Psoas muscle (tissue), 8 donors: ENCODE measurements around the gene UBE4A. TPM values are rescaled to one million over a fixed set of nuclear protein-coding genes. Genes with fewer than 3 reads are reported as not detected.

Source experiments
- ATAC-seq, 4 donors: fragments of 200-7000 bp; cut with Tn5 transposase; one replicate each; pipeline ENCODE4 v1.9.1; 2020; ENCODE audit warnings: moderate library complexity in 3 of 4, mild to moderate bottlenecking in 2 of 4
- DNase-seq, 2 donors: peaks; one replicate each; pipeline ENCODE4 v3.0.0-alpha.2; 2020
- H3K27ac ChIP-seq: fragments of 200-600 bp; one replicate; pipeline ENCODE4 v1.8.0; 2022
- H3K27me3 ChIP-seq, 3 donors: fragments of 200-600 bp in 1 of 3; one replicate each; pipeline versions ENCODE4 v1.6.1 to v1.8.0; 2013 to 2022; ENCODE audit warnings: low read length in 2 of 3, mild to moderate bottlenecking in 2 of 3, moderate library complexity in 1 of 3; ENCODE audit not compliant: insufficient read depth in 3 of 3
- H3K36me3 ChIP-seq, 2 donors: fragments of 200-600 bp in 1 of 2; one replicate each; pipeline versions ENCODE4 v1.6.1 to v1.8.0; 2013 to 2022; ENCODE audit warnings: low read depth in 1 of 2, mild to moderate bottlenecking in 1 of 2, moderate library complexity in 1 of 2; ENCODE audit not compliant: insufficient read depth in 1 of 2
- H3K4me1 ChIP-seq: fragments of 200-600 bp; one replicate; pipeline ENCODE4 v1.8.0; 2022
- H3K4me3 ChIP-seq: fragments of 200-600 bp; one replicate; pipeline ENCODE4 v1.8.0; 2022; ENCODE audit warnings: mild to moderate bottlenecking
- H3K9me3 ChIP-seq: fragments of 200-600 bp; one replicate; pipeline ENCODE4 v1.8.0; 2022
- WGBS, 3 donors: extraction: QIAGEN DNeasy Blood & Tissue Kit; methylation state at CpG; one replicate each; pipeline versions ENCODE4 v1.1.6 to v1.1.7; 2013; 5-methylcytosine and 5-hydroxymethylcytosine counted together
- intact Hi-C, 2 donors: fragments of 100-400 bp; cut with DNase I; formaldehyde crosslinking; loops; one replicate each; pipeline versions ENCODE4 v1.11.0 to v1.14.2; 2022
- polyA plus RNA-seq, 3 donors: library from polyadenylated mRNA; stranded (reverse); fragments of 200-250 nt; gene quantifications; one replicate each; pipeline ENCODE4 v1.2.3, GENCODE V29; 2013
- total RNA-seq, 4 donors: library from RNA; stranded (reverse); fragmentation: NEBNext Ultra II Directional in 2 of 4; extraction: Animal tissue kit (Norgen Biotek cat#: 25700) in 2 of 4; gene quantifications; one replicate each; pipeline versions ENCODE4 v1.2.1 to v1.2.4, GENCODE V29; 2021 to 2023
- TF ChIP-seq, protein P1 (sequence below): fragments of 200-600 bp; IDR thresholded peaks from one replicate; pipeline ENCODE4 v1.8.0; 2022; ENCODE audit warnings: antibody characterized with exemption
- donor health status: healthy with polysubstance abuse.
- donor health status: DM: no; HTN: no; CAD: no; lungs with moderate emphysema.
- donor health status: Bipolar disorder and iron deficiency.
- donor health status: healthy.
- donor health status: DM: yes; HTN: yes; CAD: no.
- donor health status: DM: no; HTN: no; CAD: no.
- donor health status: DM: no; HTN: no; CAD: no.
- donor health status: DM: yes; HTN: yes; CAD: no.

The UBE4A gene
- total and polyA plus RNA-seq, 7 donors, result 15.0 to 42.3 (median 31.0) TPM

DNA sequence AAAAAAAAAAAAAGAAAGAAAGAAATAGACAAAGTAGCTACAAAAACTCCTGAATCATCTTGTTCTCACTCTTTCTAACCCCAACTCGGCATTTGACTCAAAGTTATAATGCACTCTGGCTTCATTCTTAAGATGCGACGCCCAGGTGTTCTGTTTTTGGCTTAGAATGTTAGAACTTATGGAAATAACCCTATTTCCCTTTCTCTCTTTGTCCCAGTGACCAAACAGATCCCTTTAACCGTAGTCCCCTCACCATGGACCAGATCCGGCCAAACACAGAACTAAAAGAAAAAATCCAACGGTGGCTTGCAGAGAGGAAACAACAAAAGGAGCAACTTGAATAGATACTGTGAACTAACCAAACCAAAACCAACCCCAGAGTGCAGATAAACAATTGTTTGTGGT is 36.7 kb downstream of the UBE4A start:
- Histone ChIP-seq H3K27ac (no peak overlapping the region), H3K4me3 (no peak overlapping the region), H3K9me3 (no peaks in the 10 kb centered on the region), H3K36me3 (peaks cover 3 to 76% of the 10 kb centered on the region in 2 donors), H3K4me1 (no peaks in the 10 kb centered on the region), H3K27me3 (no peaks in the 10 kb centered on the region)
- ATAC-seq (no peak), DNase-seq (no peak)
- intact Hi-C loops, result no loop called here
- WGBS, 3 donors, result 89 to 95% (median 94%) methylated on average over 6 of the region's 6 CpGs
- TF ChIP-seq, protein P1, sequence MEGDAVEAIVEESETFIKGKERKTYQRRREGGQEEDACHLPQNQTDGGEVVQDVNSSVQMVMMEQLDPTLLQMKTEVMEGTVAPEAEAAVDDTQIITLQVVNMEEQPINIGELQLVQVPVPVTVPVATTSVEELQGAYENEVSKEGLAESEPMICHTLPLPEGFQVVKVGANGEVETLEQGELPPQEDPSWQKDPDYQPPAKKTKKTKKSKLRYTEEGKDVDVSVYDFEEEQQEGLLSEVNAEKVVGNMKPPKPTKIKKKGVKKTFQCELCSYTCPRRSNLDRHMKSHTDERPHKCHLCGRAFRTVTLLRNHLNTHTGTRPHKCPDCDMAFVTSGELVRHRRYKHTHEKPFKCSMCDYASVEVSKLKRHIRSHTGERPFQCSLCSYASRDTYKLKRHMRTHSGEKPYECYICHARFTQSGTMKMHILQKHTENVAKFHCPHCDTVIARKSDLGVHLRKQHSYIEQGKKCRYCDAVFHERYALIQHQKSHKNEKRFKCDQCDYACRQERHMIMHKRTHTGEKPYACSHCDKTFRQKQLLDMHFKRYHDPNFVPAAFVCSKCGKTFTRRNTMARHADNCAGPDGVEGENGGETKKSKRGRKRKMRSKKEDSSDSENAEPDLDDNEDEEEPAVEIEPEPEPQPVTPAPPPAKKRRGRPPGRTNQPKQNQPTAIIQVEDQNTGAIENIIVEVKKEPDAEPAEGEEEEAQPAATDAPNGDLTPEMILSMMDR, result no peak

DNA sequence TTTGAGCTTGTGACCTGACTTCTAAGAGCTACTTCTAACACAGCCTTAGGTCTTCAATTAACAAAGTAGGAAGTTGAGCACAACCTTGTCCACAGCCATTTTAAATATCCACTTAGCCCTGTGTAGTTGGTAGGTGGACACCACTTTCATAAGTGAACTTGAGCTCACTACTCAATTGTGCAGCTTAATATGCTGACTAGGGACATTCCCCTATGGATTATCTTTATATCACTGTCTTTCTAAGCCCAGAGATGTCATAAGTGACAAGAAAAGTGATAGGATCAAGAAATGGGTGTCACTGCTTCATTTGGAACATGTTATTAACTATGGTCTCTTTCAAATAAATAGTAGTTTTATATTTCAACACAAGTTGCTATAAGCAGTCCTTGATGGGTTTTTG is 38.0 kb downstream of the UBE4A start:
- H3K27ac ChIP-seq, result no peak overlapping the region
- peaks cover under 1% of the 10 kb centered on the region for H3K4me1 ChIP-seq
- no peak for ATAC-seq
- no peak overlapping the region for H3K4me3 ChIP-seq
- TF ChIP-seq, protein P1, result no peak
- intact Hi-C loops, result no loop called here
- DNase-seq, result no peak
- H3K9me3 ChIP-seq, result no peaks in the 10 kb centered on the region
- peaks cover 3 to 62% of the 10 kb centered on the region in 2 donors for H3K36me3 ChIP-seq
- H3K27me3 ChIP-seq, result no peaks in the 10 kb centered on the region

DNA sequence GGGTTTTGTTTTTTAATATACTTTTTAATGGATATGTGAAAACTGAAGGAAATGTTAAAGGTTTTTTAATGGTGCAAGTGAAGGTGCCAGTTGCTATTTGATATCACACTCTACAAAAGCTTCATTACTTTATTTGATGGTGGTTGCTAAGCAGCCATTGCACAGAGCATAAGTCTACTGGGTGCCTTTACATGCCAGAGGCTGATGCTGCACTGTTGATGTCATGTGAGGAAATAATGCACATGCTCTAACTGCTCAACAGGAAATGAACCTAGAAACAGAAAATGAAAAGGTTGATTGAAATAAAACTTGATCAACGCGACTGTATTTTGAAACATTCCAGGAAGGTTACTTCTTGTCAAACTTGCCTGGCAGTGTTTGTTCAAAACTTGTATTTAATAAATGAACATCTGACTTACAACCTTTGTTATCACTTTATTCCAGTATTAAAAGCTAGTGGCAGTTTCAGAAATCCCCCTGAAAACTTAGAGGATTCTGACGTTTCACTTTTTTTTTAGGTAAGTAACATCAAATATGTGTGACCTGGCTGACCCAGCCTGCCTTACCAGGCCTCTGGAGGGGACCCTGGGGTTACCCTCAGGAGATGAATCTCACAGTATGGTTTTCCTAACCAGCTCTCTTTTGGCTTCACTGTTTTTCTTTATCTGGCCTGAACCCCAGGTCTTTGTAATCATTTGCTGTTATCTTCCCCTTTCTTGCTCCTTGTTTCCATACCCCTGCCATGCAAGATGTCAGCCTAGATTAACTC is 39.6 kb downstream of the UBE4A start:
- ATAC-seq, result no peak

DNA sequence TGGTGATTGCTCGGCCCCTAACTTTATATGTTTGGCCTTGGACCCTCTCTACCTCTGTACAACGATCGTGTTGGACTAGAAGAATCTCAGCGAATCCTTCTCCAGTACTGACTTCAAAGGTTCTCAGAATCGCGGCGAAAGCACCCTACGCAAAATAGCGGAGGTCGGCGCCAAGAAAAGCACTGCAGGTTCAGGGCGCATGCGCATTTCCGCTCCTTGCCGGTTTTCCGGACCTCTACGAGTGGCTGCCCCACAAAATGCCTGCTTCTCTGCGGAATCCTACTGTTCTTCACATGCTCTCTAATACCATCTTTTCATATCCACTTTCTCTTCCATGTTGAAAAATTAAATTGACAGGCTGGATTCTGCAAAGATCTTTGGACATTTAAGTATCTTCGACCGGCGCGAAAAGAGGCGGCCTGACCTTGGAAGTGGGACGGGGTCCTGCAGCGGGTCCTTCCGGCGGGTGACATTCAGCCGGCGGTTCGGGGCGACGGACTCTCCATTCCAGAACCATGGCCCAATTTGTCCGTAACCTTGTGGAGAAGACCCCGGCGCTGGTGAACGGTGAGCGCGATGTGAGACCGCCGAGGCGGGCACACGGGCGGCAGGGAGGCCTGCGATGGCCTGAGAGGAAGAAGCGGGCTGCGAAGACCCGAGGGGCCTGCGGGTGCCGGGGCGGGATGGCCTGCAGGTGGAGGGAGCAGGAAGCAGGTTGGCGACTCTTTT is 41.9 kb downstream of the UBE4A start, which contains the start of gene ATP5MG:
ATP5MG (plus strand) TSS at position 456 of the 729 bp plus-strand sequence; CDS start at position 516, 60 bp downstream.
- ATAC-seq (peak; percentile 85 to 92 (median 88)), DNase-seq (peak; percentile 92 to 96)
- H3K4me1 ChIP-seq, result peaks cover 29% of the 10 kb centered on the region
- intact Hi-C loops, result loop anchor here (5.0 kb wide), 2 partner anchors 36 to 86 kb away; partner anchors contain the start of gene KMT2A (in 2 of the 2)
- peak within 1 kb of the TSS; percentile 70 for H3K4me3 ChIP-seq
- H3K27ac ChIP-seq, result peak within 1 kb of the TSS; percentile 84
- H3K9me3 ChIP-seq, result no peaks in the 10 kb centered on the region
- WGBS, 3 donors, result 0 to 1% (median 1%) methylated on average over 51 of the region's 51 CpGs
- H3K36me3 ChIP-seq, result peaks cover 0 to 44% of the 10 kb centered on the region in 2 donors
- TF ChIP-seq, protein P1, result no peak
- no peaks in the 10 kb centered on the region for H3K27me3 ChIP-seq

More for the DNA sequence above, 39.6 kb downstream of the UBE4A start:
- intact Hi-C loops, result no loop called here
- no peaks in the 10 kb centered on the region for H3K27me3 ChIP-seq
- H3K27ac ChIP-seq, result no peak overlapping the region
- no peaks in the 10 kb centered on the region for H3K9me3 ChIP-seq
- H3K36me3 ChIP-seq, result peaks cover 0 to 47% of the 10 kb centered on the region in 2 donors
- DNase-seq, result no peak
- peaks cover 15% of the 10 kb centered on the region for H3K4me1 ChIP-seq
- TF ChIP-seq, protein P1, result no peak
- H3K4me3 ChIP-seq, result no peak overlapping the region
- WGBS, 3 donors, result 65 to 74% (median 70%) methylated on average over 3 of the region's 3 CpGs
